ENCODE results near the gene FBXL20. TPM values are rescaled to one million over a fixed set of nuclear protein-coding genes. Genes with fewer than 3 reads are reported as not detected.

Gene FBXL20
- total RNA-seq, 3 donors from 2014 or later (not counting 1 experiment from before 2014, with no cell fraction given) = 25.5 to 34.2 (median 32.4) TPM

- Histone ChIP-seq H3K27me3 (ENCODE audit: control insufficient read depth, insufficient read depth, low read length) (no peaks in the 10 kb centered on the region), H3K36me3 (ENCODE audit: control insufficient read depth, insufficient read depth, low read length) (peaks cover 32% of the 10 kb centered on the region), H3K4me3 (ENCODE audit: low read length) (no peak overlapping the region), H3K27ac (ENCODE audit: low read length) (no peak overlapping the region), H3K9me3 (ENCODE audit: control insufficient read depth, insufficient read depth, low read length) (no peaks in the 10 kb centered on the region), H3K4me1 (ENCODE audit: control insufficient read depth, insufficient read depth, low read length) (no peaks in the 10 kb centered on the region)
- ATAC-seq (no peak), DNase-seq (no peak)
- H3K27me3 Mint-ChIP-seq (ENCODE audit: low read depth in 2 of 2) = no peaks in the 10 kb centered on the region
- no peaks in the 10 kb centered on the region for H3K4me1 Mint-ChIP-seq
- no peak for TF ChIP-seq CTCF (IDR thresholded peaks at IDR 0.05)
- no peaks in the 10 kb centered on the region for H3K9me3 Mint-ChIP-seq
- no peak overlapping the region for H3K27ac Mint-ChIP-seq
- H3K4me3 Mint-ChIP-seq = no peak overlapping the region
- WGBS (ENCODE audit: insufficient coverage) = 99% methylated on average over 6 of the region's 8 CpGs
- intact Hi-C loops (cut with micrococcal nuclease) = no loop called here
- no peaks in the 10 kb centered on the region for H3K36me3 Mint-ChIP-seq
Measured at GRCh38 chr17:39276113-39276512, 125.3 kb downstream of the FBXL20 start.

- Mint-ChIP-seq H3K36me3 (no peaks in the 10 kb centered on the region), H3K27ac (no peak overlapping the region), H3K9me3 (no peaks in the 10 kb centered on the region), H3K4me3 (no peak overlapping the region), H3K4me1 (no peaks in the 10 kb centered on the region), H3K27me3 (ENCODE audit: low read depth in 2 of 2) (no peaks in the 10 kb centered on the region)
- no peaks in the 10 kb centered on the region for H3K9me3 ChIP-seq (ENCODE audit: control insufficient read depth, insufficient read depth, low read length)
- TF ChIP-seq CTCF (IDR thresholded peaks at IDR 0.05) = no peak
- H3K4me3 ChIP-seq (ENCODE audit: low read length) = no peak overlapping the region
- intact Hi-C loops (cut with micrococcal nuclease) = no loop called here
- H3K4me1 ChIP-seq (ENCODE audit: control insufficient read depth, insufficient read depth, low read length) = no peaks in the 10 kb centered on the region
- no peaks in the 10 kb centered on the region for H3K27me3 ChIP-seq (ENCODE audit: control insufficient read depth, insufficient read depth, low read length)
- DNase-seq (no peak), ATAC-seq (no peak)
- H3K36me3 ChIP-seq (ENCODE audit: control insufficient read depth, insufficient read depth, low read length) = peaks cover 39% of the 10 kb centered on the region
- no peak overlapping the region for H3K27ac ChIP-seq (ENCODE audit: low read length)
- 100% methylated on average over 2 of the region's 3 CpGs for WGBS (ENCODE audit: insufficient coverage)
Measured at GRCh38 chr17:39271546-39271945, 129.9 kb downstream of the FBXL20 start.

GRCh38 chr17:39270923-39271322 lies 130.5 kb downstream of the FBXL20 start:
- no peaks in the 10 kb centered on the region for H3K27me3 Mint-ChIP-seq (ENCODE audit: low read depth in 2 of 2)
- Histone ChIP-seq H3K27ac (ENCODE audit: low read length) (no peak overlapping the region), H3K27me3 (ENCODE audit: control insufficient read depth, insufficient read depth, low read length) (no peaks in the 10 kb centered on the region), H3K4me3 (ENCODE audit: low read length) (no peak overlapping the region), H3K9me3 (ENCODE audit: control insufficient read depth, insufficient read depth, low read length) (no peaks in the 10 kb centered on the region), H3K36me3 (ENCODE audit: control insufficient read depth, insufficient read depth, low read length) (peaks cover 40% of the 10 kb centered on the region), H3K4me1 (ENCODE audit: control insufficient read depth, insufficient read depth, low read length) (no peaks in the 10 kb centered on the region)
- no peak overlapping the region for H3K4me3 Mint-ChIP-seq
- DNase-seq = no peak
- 50% methylated on average over 3 of the region's 3 CpGs for WGBS (ENCODE audit: insufficient coverage)
- no peak for ATAC-seq
- intact Hi-C loops (cut with micrococcal nuclease) = no loop called here
- H3K36me3 Mint-ChIP-seq = no peaks in the 10 kb centered on the region
- H3K9me3 Mint-ChIP-seq = no peaks in the 10 kb centered on the region
- no peaks in the 10 kb centered on the region for H3K4me1 Mint-ChIP-seq
- TF ChIP-seq CTCF (IDR thresholded peaks at IDR 0.05) = no peak
- no peak overlapping the region for H3K27ac Mint-ChIP-seq

- no peaks in the 10 kb centered on the region for H3K4me1 ChIP-seq (ENCODE audit: control insufficient read depth, insufficient read depth, low read length)
- H3K36me3 Mint-ChIP-seq = peaks cover 14% of the 10 kb centered on the region
- no peak for ATAC-seq
- no peaks in the 10 kb centered on the region for H3K4me1 Mint-ChIP-seq
- H3K9me3 ChIP-seq (ENCODE audit: control insufficient read depth, insufficient read depth, low read length) = no peaks in the 10 kb centered on the region
- H3K27ac ChIP-seq (ENCODE audit: low read length) = no peak overlapping the region
- no peak for TF ChIP-seq CTCF (IDR thresholded peaks at IDR 0.05)
- H3K4me3 ChIP-seq (ENCODE audit: low read length) = no peak overlapping the region
- 94% methylated on average over 5 of the region's 5 CpGs for WGBS (ENCODE audit: insufficient coverage)
- H3K27me3 ChIP-seq (ENCODE audit: control insufficient read depth, insufficient read depth, low read length) = no peaks in the 10 kb centered on the region
- no peak overlapping the region for H3K27ac Mint-ChIP-seq
- H3K9me3 Mint-ChIP-seq = no peaks in the 10 kb centered on the region
- DNase-seq = no peak
- H3K4me3 Mint-ChIP-seq = no peak overlapping the region
- no peaks in the 10 kb centered on the region for H3K27me3 Mint-ChIP-seq (ENCODE audit: low read depth in 2 of 2)
- intact Hi-C loops (cut with micrococcal nuclease) = no loop called here
- H3K36me3 ChIP-seq (ENCODE audit: control insufficient read depth, insufficient read depth, low read length) = peaks cover 55% of the 10 kb centered on the region
Measured at GRCh38 chr17:39264119-39264518, 137.3 kb downstream of the FBXL20 start.

All from natural killer cell (primary cell).